H1 (cell line): Measurements from ENCODE around the gene MOB3C. TPM values are rescaled to one million over a fixed set of nuclear protein-coding genes. Genes with fewer than 3 reads are reported as not detected.

Experiments
- ASH2L ChIP-seq: fragments of 200-600, 300-600 bp; sonication (generic); IDR thresholded peaks from one replicate; pipeline ENCODE4 v1.7.1; 2017; ENCODE audit warnings: low read length
- BCL11A ChIP-seq, 2 experiments: IDR thresholded peaks; one replicate each; pipeline ENCODE4 v1.6.1; 2011; ENCODE audit warnings: low read depth in 2 of 2, low read length in 2 of 2, mild to moderate bottlenecking in 2 of 2
- PHF8 ChIP-seq: fragments of 200-600 bp; sonication (generic); conservative IDR thresholded peaks from 2 replicates; pipeline ENCODE4 v1.7.1; 2012; ENCODE audit warnings: low read depth, mild to moderate bottlenecking, inconsistent platforms, low read length, moderate library complexity
- polyA plus RNA-seq, 7 experiments: library from polyadenylated mRNA; depleted of rRNA in 3 of 7; stranded (reverse) in 5 of 7; unstranded in 2 of 7; fragments of >200 nt in 5 of 7; fragments of 200-250 nt in 2 of 7; gene quantifications; 1 replicate in 5 of 7; 2 replicates in 1 of 7; 4 replicates in 1 of 7; pipeline versions ENCODE4 v1.2.1 to v1.2.3, GENCODE V29; 2011 to 2013; ENCODE audit warnings: missing spikeins in 2 of 7, mixed read lengths in 2 of 7
- total RNA-seq: library from RNA; stranded (reverse); fragmentation: NEBNext Ultra II Directional; extraction: Animal tissue kit (Norgen Biotek cat#: 25700); gene quantifications from 2 replicates; pipeline ENCODE4 v1.2.1, GENCODE V29; 2021

MOB3C gene
- total and polyA plus RNA-seq, 2 of the 8 experiments (the other 6 are each of a cell fraction or from before 2014, with no cell fraction given): 5.8 to 6.6 TPM

GRCh38 chr1:46616277-46617107, at the start of gene MOB3C (continued):
- TF ChIP-seq PHF8 (peak; percentile 38; the same call in 1 of the 2 replicates), BCL11A (IDR thresholded peaks at IDR 0.05; ENCODE audit: low read depth in 2 of 2, low read length in 2 of 2) (no peak), ASH2L (peak; percentile 77)
